Coronary artery (tissue), 2 donors: ENCODE data around the gene PHLPP1.

ENCODE experiments used
- DNase-seq: peaks from one replicate; pipeline ENCODE4 v3.0.0-alpha.2; 2017; ENCODE audit warnings: low spot score
- H3K27ac ChIP-seq, 2 donors: fragments of 200-600 bp; sonication (generic); one replicate each; pipeline ENCODE4 v1.5.1; 2016 to 2019
- H3K4me3 ChIP-seq: fragments of 200-600 bp; sonication (generic); 2 replicates; pipeline ENCODE4 v1.5.1; 2016; ENCODE audit warnings: mild to moderate bottlenecking, moderate library complexity
- TF ChIP-seq, protein P1 (sequence below): fragments of 200-600 bp; sonication (generic); IDR thresholded peaks from one replicate; pipeline ENCODE4 v1.5.1; 2019; ENCODE audit warnings: antibody characterized with exemption

The PHLPP1 gene

DNA sequence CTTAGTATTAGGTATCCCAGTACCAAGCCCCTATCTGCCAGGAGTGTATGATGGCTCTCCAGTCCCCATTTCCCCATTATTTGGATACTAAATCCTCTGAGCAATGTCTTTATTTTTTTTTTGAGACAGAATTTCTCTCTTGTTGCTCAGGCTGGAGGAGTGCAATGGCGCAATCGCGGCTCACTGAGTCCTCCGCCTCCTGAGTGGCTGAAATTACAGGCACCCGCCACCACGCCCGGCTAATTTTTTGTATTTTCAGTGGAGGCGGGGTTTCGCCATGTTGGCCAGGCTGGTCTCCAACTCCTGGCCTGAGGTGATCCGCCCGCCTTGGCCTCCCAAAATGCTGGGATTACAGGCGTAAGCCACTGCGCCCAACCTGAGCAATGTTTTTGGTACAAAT lies 3.6 kb upstream of the PHLPP1 start:
- TF ChIP-seq, protein P1, sequence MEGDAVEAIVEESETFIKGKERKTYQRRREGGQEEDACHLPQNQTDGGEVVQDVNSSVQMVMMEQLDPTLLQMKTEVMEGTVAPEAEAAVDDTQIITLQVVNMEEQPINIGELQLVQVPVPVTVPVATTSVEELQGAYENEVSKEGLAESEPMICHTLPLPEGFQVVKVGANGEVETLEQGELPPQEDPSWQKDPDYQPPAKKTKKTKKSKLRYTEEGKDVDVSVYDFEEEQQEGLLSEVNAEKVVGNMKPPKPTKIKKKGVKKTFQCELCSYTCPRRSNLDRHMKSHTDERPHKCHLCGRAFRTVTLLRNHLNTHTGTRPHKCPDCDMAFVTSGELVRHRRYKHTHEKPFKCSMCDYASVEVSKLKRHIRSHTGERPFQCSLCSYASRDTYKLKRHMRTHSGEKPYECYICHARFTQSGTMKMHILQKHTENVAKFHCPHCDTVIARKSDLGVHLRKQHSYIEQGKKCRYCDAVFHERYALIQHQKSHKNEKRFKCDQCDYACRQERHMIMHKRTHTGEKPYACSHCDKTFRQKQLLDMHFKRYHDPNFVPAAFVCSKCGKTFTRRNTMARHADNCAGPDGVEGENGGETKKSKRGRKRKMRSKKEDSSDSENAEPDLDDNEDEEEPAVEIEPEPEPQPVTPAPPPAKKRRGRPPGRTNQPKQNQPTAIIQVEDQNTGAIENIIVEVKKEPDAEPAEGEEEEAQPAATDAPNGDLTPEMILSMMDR, result no peak
- no peak for DNase-seq
- Histone ChIP-seq H3K4me3 (no peak overlapping the region), H3K27ac (no peak overlapping the region)

DNA sequence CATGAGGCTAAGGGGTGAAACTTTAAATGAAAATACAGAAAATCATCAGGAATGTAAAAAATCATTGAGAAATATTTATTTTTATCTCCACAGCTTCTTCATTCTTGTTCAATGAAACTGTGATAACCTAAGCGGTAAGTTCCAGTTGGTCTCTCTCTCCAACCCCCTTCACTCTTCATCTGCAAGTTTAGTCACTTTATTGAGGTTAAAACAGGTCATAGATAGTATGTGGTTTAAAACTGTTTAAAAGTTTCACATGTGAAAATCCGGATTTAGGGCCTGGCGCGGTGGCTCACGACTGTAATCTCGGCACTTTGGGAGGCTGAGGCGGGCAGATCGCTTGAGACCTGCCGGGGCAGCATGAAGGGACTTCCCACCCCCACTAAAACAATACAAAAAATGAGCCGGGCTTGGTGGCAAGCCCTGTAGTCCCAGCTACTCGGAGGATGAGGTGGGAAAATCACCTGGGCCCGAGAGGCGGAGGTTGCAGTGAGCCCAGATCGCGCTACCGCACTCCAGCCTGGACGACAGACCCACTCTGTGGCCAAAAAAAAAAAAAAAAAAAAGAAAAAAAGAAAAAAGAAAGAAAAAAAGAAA lies 1.6 kb upstream of the PHLPP1 start:
- no peak overlapping the region for H3K27ac ChIP-seq
- DNase-seq, result no peak
- H3K4me3 ChIP-seq, result no peak overlapping the region
- TF ChIP-seq, protein P1, result no peak

DNA sequence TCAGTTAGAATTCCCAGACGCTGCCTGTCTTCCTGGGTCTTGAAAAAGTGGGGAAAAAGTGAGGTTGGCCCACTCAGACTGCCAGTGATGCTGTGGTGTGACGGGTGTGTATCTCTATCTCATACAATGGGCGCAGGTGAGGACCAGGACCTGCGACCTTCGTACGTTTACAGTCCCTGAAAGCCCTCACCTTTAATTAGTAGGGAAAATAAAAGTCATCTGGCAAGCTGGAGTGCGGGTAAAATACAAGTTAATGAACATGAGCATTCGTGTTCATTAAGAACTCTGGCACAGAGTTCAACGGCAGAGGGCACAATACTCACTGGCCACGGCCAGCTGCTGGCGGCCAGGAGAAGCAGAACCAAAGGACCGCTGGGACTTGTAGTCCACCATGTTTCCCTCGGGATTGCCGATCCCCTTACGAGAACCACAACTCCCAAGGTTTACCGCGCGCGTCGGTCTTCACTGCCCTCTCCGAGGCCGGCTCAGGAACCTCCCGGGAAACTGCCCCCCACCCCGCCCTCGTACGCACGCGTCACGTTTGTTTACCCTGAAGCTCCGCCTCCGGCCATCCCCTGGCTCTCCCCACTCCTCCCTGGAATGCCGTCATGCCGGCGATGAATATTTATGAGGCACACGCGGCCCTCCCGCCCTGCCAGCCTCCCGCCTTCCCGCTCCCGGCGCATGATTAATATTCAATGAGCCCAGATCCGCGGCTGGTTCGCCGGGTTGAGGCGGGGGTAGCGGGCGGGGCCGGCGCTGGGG lies 488 bp upstream of the PHLPP1 start:
- peak overlapping the region; percentile 83 for H3K4me3 ChIP-seq
- H3K27ac ChIP-seq, result peak overlapping the region; percentile 82 to 99
- DNase-seq, result peak; percentile 100
- TF ChIP-seq, protein P1, result peak; percentile 73

DNA sequence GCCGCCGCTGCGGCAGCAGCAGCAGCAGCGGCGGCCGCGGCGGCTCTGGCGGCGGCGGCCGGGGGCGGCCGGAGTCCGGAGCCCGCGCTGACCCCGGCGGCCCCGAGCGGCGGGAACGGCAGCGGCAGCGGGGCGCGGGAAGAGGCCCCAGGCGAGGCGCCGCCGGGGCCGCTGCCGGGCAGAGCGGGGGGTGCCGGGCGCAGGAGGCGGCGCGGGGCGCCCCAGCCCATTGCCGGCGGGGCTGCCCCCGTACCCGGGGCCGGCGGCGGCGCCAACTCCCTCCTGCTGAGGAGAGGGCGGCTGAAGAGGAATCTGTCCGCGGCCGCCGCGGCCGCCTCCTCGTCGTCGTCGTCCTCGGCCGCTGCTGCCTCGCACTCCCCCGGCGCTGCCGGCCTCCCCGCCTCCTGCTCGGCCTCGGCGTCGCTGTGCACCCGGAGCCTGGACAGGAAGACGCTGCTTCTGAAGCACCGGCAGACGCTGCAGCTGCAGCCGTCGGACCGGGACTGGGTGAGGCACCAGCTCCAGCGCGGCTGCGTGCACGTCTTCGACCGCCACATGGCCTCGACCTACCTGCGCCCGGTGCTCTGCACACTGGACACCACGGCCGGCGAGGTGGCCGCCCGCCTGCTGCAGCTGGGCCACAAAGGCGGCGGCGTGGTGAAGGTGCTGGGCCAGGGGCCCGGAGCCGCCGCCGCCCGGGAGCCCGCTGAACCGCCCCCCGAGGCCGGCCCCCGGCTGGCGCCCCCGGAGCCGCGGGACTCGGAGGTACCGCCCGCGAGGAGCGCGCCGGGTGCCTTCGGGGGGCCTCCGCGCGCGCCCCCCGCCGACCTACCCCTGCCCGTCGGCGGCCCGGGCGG lies 646 bp downstream of the PHLPP1 start:
- H3K27ac ChIP-seq, result peak overlapping the region; percentile 80 to 99
- DNase-seq, result peak; percentile 83

DNA sequence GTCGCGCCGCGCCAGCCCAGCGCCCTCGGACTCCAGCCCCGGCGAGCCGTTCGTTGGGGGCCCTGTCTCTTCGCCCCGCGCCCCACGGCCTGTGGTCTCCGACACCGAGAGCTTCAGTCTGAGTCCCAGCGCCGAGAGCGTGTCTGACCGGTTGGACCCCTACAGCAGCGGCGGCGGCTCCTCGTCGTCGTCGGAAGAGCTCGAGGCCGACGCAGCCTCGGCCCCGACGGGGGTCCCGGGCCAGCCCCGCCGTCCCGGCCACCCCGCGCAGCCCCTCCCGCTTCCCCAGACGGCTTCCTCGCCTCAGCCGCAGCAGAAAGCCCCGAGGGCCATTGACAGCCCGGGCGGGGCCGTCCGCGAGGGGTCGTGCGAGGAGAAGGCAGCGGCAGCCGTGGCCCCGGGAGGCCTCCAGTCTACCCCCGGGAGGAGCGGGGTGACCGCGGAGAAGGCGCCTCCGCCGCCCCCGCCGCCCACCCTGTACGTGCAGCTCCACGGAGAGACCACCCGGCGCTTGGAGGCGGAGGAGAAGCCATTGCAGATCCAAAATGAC lies 1.4 kb downstream of the PHLPP1 start:
- DNase-seq, result peak; percentile 74
- TF ChIP-seq, protein P1, result no peak
- Histone ChIP-seq H3K27ac (peak overlapping the region; percentile 80 to 99), H3K4me3 (peak overlapping the region; percentile 83)

More for the DNA sequence above, 646 bp downstream of the PHLPP1 start:
- H3K4me3 ChIP-seq, result peak overlapping the region; percentile 83
- TF ChIP-seq, protein P1, result no peak

DNA sequence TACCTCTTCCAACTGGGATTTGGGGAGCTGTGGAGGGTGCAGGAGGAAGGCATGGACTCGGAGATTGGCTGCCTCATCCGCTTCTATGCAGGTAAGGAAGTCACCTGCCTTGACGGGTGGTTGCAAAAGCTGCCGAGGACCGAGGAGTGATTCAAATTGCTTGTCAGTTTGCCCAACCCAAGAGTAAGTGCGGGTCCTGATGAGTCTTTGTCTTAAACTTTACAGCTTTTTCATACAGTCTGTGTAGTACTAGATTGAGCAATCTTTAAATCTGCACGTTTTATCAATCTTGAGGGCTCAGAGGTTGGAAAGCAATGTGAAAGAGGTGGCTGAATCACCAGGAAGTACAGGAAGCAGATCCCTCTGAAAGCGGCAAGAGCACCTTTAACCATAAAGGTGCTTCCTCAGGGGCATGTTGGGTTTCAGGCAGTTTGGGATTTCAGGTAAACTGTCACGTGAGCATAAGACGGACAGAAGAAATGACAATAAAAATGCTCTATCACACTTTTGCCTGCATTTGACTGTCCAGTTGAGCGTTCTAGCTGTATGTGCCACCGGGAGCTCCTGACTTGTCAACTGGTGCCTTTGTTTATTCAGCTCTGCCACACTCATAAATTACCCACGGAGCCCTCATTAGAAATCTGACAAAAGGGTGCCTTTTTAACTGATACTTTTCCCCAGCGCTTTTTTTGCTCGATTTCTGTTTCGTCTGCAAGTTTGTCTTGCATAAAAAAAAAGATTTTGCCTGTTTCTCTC lies 2.0 kb downstream of the PHLPP1 start:
- peak; percentile 75 for DNase-seq
- H3K4me3 ChIP-seq, result peak overlapping the region; percentile 83
- TF ChIP-seq, protein P1, result no peak
- H3K27ac ChIP-seq, result peak overlapping the region; percentile 80 to 99
